Stomach (tissue), 4 donors: Measurements from ENCODE around the gene SETD1B.

Experiments used
- CTCF ChIP-seq, 7 experiments: fragments of 450-650 bp in 4 of 7; fragments of 200-600 bp in 3 of 7; sonication (generic) in 3 of 7; IDR thresholded peaks; one replicate each; pipeline ENCODE4 v1.5.1; 2016 to 2019; ENCODE audit warnings: antibody characterized with exemption in 7 of 7, control low read depth in 2 of 7, mild to moderate bottlenecking in 1 of 7
- POLR2A ChIP-seq, 4 donors: fragments of 450-650 bp; IDR thresholded peaks; one replicate each; pipeline ENCODE4 v1.6.1; 2016; ENCODE audit warnings: antibody characterized with exemption in 4 of 4, control low read depth in 2 of 4, mild to moderate bottlenecking in 1 of 4, moderate library complexity in 1 of 4
- POLR2AphosphoS5 ChIP-seq, 3 donors: sonication (generic); formaldehyde crosslinking; IDR thresholded peaks; one replicate each; pipeline ENCODE4 v1.6.1; 2016; ENCODE audit warnings: antibody characterized with exemption in 3 of 3

DNA sequence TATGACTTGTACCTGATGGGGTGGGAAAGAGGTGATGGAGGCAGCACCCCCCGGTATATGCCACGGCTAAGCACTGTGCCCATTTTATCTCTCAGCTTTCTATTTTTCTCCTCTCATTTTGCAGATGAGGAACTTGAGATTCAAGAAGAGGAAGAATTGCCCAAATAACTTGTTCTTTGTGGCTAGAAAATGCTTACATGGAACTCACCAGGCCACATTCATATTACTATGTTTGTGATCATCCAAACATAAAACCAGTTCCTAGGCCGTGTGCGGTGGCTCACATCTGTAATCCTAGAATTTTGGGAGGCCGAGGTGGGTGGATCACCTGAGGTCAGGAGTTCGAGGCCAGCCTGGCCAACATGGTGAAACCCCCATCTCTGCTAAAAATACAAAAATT, 70.3 kb downstream of the SETD1B start:
- no peak for TF ChIP-seq CTCF (IDR thresholded peaks at IDR 0.05)
- no peak for TF ChIP-seq POLR2A (IDR thresholded peaks at IDR 0.05)
- TF ChIP-seq POLR2AphosphoS5 (IDR thresholded peaks at IDR 0.05) = no peak
